ENCODE data around the gene TSR1.

Gene TSR1

DNA sequence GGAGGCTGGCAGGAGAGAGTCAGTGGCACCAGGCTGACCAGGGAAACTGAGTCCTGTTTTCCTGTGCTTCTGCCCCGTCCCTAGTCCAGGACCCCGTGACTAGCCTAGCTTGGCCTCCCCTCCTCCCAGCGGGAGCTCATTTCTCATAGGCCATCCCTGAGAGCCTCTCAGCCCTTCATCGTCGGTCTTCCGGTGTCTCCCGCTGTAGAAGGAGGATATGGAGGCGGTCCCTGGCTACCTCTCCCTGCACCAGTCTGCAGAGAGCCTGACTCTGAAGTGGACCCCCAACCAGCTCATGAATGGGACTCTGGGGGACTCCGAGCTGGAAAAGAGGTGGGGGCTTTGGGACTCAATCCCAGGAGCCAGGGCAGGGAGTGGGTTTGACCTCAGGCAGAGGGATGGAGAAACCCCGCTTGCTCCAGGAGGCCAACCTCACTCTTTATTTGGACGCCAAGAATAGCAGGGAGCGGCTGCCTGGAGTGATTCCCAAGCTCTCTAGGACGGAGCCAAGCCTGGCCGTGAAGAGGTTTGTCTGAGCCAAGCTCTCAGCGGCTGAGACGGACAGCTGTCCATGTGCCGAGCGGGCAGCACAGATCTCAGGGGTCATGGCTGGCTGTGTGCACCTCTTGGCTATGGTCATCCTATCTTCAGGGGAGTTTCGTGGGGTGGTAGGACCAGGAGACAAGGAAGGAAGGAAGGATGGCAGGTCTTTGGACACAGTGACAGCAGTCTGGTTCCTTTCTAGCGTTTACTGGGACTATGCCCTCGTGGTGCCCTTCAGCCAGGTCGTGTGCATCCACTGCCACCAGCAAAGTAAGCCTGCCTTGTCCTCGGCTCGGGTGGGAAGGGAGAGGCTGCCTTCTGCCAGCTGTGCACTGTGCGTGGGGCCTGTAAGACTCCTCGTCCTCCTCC, 27.9 kb upstream of the TSR1 start:
- Histone ChIP-seq H3K27me3 (ENCODE audit: control insufficient read depth, insufficient read depth, low read length) (no peaks in the 10 kb centered on the region), H3K4me1 (ENCODE audit: control insufficient read depth, insufficient read depth, low read length) (peaks cover 6% of the 10 kb centered on the region), H3K9ac (ENCODE audit: low read length) (no peak overlapping the region), H3K27ac (ENCODE audit: low read depth, low read length) (no peak overlapping the region), H3K36me3 (ENCODE audit: control insufficient read depth, insufficient read depth, low read length) (peaks cover 10% of the 10 kb centered on the region), H3K4me3 (ENCODE audit: low read length) (no peak overlapping the region)

GRCh38 chr17:2363318-2363717, 27.1 kb upstream of the TSR1 start:
- Histone ChIP-seq H3K27me3 (ENCODE audit: control insufficient read depth, insufficient read depth, low read length) (no peaks in the 10 kb centered on the region), H3K9ac (ENCODE audit: low read length) (no peak overlapping the region), H3K4me3 (ENCODE audit: low read length) (no peak overlapping the region), H3K4me1 (ENCODE audit: control insufficient read depth, insufficient read depth, low read length) (peaks cover 8% of the 10 kb centered on the region), H3K27ac (ENCODE audit: low read depth, low read length) (no peak overlapping the region), H3K36me3 (ENCODE audit: control insufficient read depth, insufficient read depth, low read length) (peaks cover 10% of the 10 kb centered on the region)

GRCh38 chr17:2362881-2363280, 26.6 kb upstream of the TSR1 start:
- Histone ChIP-seq H3K4me3 (ENCODE audit: low read length) (no peak overlapping the region), H3K36me3 (ENCODE audit: control insufficient read depth, insufficient read depth, low read length) (peaks cover 10% of the 10 kb centered on the region), H3K27ac (ENCODE audit: low read depth, low read length) (no peak overlapping the region), H3K9ac (ENCODE audit: low read length) (no peak overlapping the region), H3K4me1 (ENCODE audit: control insufficient read depth, insufficient read depth, low read length) (peaks cover 6% of the 10 kb centered on the region), H3K27me3 (ENCODE audit: control insufficient read depth, insufficient read depth, low read length) (no peaks in the 10 kb centered on the region)

- Histone ChIP-seq H3K4me3 (ENCODE audit: low read length) (no peak overlapping the region), H3K4me1 (ENCODE audit: control insufficient read depth, insufficient read depth, low read length) (peaks cover 5% of the 10 kb centered on the region), H3K9ac (ENCODE audit: low read length) (no peak overlapping the region), H3K36me3 (ENCODE audit: control insufficient read depth, insufficient read depth, low read length) (peaks cover 10% of the 10 kb centered on the region), H3K27me3 (ENCODE audit: control insufficient read depth, insufficient read depth, low read length) (no peaks in the 10 kb centered on the region), H3K27ac (ENCODE audit: low read depth, low read length) (no peak overlapping the region)
These were observed 26.2 kb upstream of the TSR1 start for GRCh38 chr17:2362416-2362815.

DNA sequence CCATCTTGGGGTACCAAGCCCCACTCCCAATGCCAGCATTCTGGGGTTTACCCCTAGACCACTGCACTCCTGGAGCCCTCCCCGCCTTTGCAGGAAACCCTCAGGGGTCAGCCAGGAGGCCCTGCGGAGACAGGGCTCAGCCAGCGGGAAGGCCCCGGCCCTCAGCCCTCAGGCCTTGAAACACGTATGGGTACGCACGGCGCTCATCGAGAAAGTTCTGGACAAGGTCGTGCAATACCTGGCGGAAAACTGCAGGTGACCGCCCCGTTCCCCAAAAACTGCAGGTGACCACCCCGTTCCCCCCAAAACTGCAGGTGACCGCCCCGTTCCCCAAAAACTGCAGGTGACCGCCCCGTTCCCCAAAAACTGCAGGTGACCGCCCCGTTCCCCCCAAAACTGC, 25.8 kb upstream of the TSR1 start:
- Histone ChIP-seq H3K36me3 (ENCODE audit: control insufficient read depth, insufficient read depth, low read length) (peaks cover 8% of the 10 kb centered on the region), H3K9ac (ENCODE audit: low read length) (no peak overlapping the region), H3K4me1 (ENCODE audit: control insufficient read depth, insufficient read depth, low read length) (peaks cover 5% of the 10 kb centered on the region), H3K27ac (ENCODE audit: low read depth, low read length) (no peak overlapping the region), H3K27me3 (ENCODE audit: control insufficient read depth, insufficient read depth, low read length) (no peaks in the 10 kb centered on the region), H3K4me3 (ENCODE audit: low read length) (no peak overlapping the region)

DNA sequence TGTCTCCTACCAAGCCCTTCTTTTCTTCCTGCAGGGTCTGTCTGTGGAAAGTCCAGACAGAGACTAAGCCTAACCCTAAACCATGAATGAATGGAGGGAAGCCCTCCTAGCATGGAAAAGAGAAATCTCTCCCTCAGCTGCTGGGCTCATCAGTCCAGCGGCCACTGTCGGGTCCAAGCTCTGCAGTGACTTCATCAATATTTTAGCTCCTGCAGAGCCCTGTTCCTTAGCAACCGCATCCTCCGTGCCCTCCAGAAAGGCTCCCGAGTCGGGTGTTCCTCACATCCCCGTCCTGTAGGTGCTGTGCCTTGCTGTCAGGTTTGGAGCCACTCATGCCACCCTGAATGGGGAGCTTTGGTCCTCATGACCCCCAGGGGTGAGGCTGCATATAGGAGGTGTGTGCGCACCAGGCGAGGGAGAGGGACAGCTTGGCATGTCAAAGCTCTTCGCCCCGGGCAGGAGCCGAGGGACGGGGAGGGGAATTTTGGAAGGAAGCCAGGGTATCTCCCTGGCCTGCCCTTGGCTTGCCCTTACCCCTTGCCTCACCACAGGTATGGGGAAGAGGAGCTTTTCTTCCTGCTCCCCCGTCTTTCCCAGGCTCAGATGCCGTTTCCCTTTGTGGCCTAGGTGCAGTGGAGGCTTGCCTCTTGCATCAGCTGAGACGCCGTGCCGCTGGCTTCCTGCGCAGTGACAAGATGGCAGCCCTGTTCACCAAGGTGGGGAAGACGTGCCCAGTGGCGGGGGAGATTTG, 24.9 kb upstream of the TSR1 start:
- Histone ChIP-seq H3K27me3 (ENCODE audit: control insufficient read depth, insufficient read depth, low read length) (no peaks in the 10 kb centered on the region), H3K4me1 (ENCODE audit: control insufficient read depth, insufficient read depth, low read length) (peaks cover 5% of the 10 kb centered on the region), H3K27ac (ENCODE audit: low read depth, low read length) (no peak overlapping the region), H3K36me3 (ENCODE audit: control insufficient read depth, insufficient read depth, low read length) (peaks cover 7% of the 10 kb centered on the region), H3K9ac (ENCODE audit: low read length) (no peak overlapping the region), H3K4me3 (ENCODE audit: low read length) (no peak overlapping the region)

DNA sequence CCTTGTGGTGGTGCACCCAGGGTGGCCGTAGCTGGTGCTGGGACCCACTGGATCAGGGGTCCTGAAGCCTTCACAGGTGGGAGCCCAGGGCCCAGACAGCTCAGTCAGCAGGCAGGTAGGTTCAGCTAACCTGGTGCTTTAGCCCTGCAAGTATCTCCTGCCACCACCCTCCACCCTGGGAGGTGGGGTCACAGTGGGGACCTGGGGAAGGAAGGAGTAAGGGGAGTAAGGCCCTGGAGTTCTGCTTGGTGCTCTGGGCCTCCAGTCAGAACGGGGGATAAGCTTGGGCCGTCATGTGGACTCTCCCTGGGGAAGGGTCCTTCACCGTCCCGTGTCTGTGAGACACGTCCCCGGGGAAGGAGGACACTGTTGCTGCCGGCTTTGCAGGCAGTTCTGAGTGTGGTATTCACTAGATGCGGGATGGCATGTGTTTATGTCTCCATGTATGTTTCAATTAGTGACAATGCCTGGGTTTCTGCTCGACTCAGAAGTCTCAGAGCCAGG, 21.7 kb upstream of the TSR1 start:
- H3K4me3 ChIP-seq (ENCODE audit: low read length): no peak overlapping the region
- no peaks in the 10 kb centered on the region for H3K27me3 ChIP-seq (ENCODE audit: control insufficient read depth, insufficient read depth, low read length)
- no peak overlapping the region for H3K27ac ChIP-seq (ENCODE audit: low read depth, low read length)
- H3K9ac ChIP-seq (ENCODE audit: low read length): no peak overlapping the region
- peaks cover 5% of the 10 kb centered on the region for H3K4me1 ChIP-seq (ENCODE audit: control insufficient read depth, insufficient read depth, low read length)
- H3K36me3 ChIP-seq (ENCODE audit: control insufficient read depth, insufficient read depth, low read length): peaks cover 2% of the 10 kb centered on the region

- Histone ChIP-seq H3K27ac (ENCODE audit: low read depth, low read length) (no peak overlapping the region), H3K4me3 (ENCODE audit: low read length) (no peak overlapping the region), H3K9ac (ENCODE audit: low read length) (no peak overlapping the region), H3K27me3 (ENCODE audit: control insufficient read depth, insufficient read depth, low read length) (no peaks in the 10 kb centered on the region), H3K36me3 (ENCODE audit: control insufficient read depth, insufficient read depth, low read length) (peaks cover 2% of the 10 kb centered on the region), H3K4me1 (ENCODE audit: control insufficient read depth, insufficient read depth, low read length) (peaks cover 5% of the 10 kb centered on the region)
These were observed 21.0 kb upstream of the TSR1 start for GRCh38 chr17:2357237-2357636.

DNA sequence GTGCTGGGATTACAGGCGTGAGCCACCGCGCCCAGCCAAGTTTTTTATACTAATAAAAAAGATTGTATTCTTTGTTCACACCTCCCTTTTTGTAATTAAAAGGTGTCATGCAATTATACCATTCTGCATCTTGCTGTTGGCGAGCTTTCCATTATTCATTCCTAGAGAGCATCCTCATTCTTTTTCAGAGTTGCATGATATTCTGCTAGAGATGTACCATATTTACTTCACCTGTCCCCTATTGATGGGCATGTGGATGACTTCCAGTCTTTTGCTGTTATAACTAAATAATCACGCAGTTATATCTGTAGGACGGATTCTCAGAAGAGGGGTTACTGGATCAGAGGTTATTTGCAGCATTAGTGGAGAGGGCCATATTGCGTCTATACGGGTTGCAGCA, 18.1 kb upstream of the TSR1 start:
- Histone ChIP-seq H3K9ac (ENCODE audit: low read length) (no peak overlapping the region), H3K4me3 (ENCODE audit: low read length) (no peak overlapping the region), H3K4me1 (ENCODE audit: control insufficient read depth, insufficient read depth, low read length) (peaks cover 3% of the 10 kb centered on the region)

DNA sequence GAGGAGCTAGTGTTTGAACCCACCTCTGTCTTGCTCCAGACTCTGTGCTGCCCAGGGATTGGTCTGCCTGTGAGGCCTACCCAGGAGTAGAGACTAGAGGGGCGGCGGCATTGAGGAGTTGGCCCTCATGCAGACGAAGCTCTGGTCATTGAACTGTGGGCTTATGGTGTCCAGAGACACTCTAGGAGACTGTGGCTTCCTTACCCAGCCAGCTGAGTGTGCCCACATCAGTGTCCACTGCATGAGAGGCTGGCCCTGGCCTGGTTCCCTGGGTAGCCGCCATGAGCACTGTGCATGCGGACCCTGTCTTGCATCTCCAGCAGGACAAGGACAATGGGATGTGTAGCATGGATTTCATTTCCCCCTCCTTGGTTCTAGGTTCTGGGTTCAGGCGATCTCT, 15.0 kb upstream of the TSR1 start:
- H3K27me3 ChIP-seq (ENCODE audit: control insufficient read depth, insufficient read depth, low read length): no peaks in the 10 kb centered on the region
- no peak overlapping the region for H3K9ac ChIP-seq (ENCODE audit: low read length)
- no peak overlapping the region for H3K27ac ChIP-seq (ENCODE audit: low read depth, low read length)
- no peak overlapping the region for H3K4me3 ChIP-seq (ENCODE audit: low read length)
- no peaks in the 10 kb centered on the region for H3K4me1 ChIP-seq (ENCODE audit: control insufficient read depth, insufficient read depth, low read length)
- H3K36me3 ChIP-seq (ENCODE audit: control insufficient read depth, insufficient read depth, low read length): no peaks in the 10 kb centered on the region

More for the DNA sequence above, 18.1 kb upstream of the TSR1 start:
- Histone ChIP-seq H3K27me3 (ENCODE audit: control insufficient read depth, insufficient read depth, low read length) (no peaks in the 10 kb centered on the region), H3K27ac (ENCODE audit: low read depth, low read length) (no peak overlapping the region), H3K36me3 (ENCODE audit: control insufficient read depth, insufficient read depth, low read length) (no peaks in the 10 kb centered on the region)

DNA sequence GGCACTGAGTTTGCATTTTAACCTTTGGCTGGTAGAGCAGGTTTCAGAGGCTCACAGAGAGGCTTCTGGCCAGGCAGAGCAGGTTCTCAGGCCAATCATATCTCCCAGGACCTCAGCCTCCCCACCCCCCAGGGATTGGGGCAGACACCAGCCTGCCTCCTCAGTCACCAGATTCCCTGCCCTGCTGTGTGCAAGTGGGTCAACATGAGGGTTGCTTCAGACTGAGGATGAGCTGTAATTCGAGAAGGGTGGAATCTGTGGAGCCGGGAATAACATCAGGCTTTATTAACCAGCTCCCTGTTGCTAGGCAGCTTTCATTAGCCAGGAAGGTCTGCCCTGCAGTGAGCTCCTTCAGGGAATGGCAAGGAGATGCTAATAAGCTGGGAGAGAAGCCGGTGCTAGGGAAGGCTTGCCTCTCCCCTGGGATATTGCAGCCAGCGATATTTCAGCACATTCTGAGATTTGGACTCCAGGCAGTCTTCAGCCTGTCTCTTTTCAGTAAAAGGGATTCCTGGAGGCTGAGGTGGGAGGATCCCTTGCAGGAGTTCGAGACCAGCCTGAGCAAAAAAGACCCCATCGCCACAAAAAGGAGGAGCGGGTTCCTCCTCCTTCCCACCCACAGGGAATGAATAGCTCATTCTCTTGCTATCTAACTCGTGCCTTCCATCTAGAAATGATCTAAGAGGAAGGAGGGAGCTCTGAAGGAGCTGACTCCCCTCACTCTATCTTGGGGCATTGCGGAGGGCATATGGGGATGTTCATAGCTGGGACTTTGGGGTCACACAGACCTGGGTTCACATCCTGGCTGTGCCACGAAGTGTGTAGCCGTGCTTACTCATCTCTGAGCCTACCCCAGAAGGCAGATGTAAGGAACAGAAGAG, 11.8 kb upstream of the TSR1 start:
- Histone ChIP-seq H3K9ac (ENCODE audit: low read length) (no peak overlapping the region), H3K27ac (ENCODE audit: low read depth, low read length) (no peak overlapping the region), H3K36me3 (ENCODE audit: control insufficient read depth, insufficient read depth, low read length) (peaks cover 7% of the 10 kb centered on the region), H3K4me1 (ENCODE audit: control insufficient read depth, insufficient read depth, low read length) (no peaks in the 10 kb centered on the region), H3K4me3 (ENCODE audit: low read length) (no peak overlapping the region), H3K27me3 (ENCODE audit: control insufficient read depth, insufficient read depth, low read length) (no peaks in the 10 kb centered on the region)

DNA sequence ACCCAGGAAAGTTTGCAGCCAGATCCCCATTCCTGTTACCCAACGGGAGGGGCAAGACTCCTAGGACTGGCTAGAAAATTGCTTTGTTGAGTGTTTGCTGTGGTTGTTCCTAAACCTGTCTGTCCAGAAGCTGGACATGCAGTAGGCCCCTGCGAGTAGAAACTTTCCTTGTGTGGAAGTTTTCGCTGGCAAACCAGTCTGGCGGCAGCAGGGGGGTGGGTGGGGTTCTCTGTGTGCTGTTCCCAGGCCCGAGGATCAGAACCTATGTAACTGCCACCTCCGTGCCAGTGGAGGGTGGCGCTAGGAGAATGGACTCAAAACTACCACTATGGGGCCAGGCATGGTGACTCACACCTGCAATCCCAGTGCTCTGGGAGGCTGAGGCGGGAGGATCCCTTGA, 10.2 kb upstream of the TSR1 start:
- H3K36me3 ChIP-seq (ENCODE audit: control insufficient read depth, insufficient read depth, low read length): peaks cover 8% of the 10 kb centered on the region
- H3K27ac ChIP-seq (ENCODE audit: low read depth, low read length): no peak overlapping the region
- H3K4me3 ChIP-seq (ENCODE audit: low read length): no peak overlapping the region
- no peak overlapping the region for H3K9ac ChIP-seq (ENCODE audit: low read length)
- H3K4me1 ChIP-seq (ENCODE audit: control insufficient read depth, insufficient read depth, low read length): no peaks in the 10 kb centered on the region
- H3K27me3 ChIP-seq (ENCODE audit: control insufficient read depth, insufficient read depth, low read length): no peaks in the 10 kb centered on the region
